ENCODE measurements around the gene CRYM. TPM values are rescaled to one million over a fixed set of nuclear protein-coding genes. Genes with fewer than 3 reads are reported as not detected.

CRYM gene
- total and polyA plus RNA-seq, 2 donors (not counting 3 experiments of a cell fraction or from before 2014, with no cell fraction given) = not detected

GRCh38 chr16:21283521-21284289 lies 5.6 kb upstream of the CRYM start:
- no peaks in the 10 kb centered on the region for H4K20me1 ChIP-seq (replicated peaks; ENCODE audit: control insufficient read depth, extremely low read depth, insufficient read depth, low read length)
- BruUV-seq (replicated peaks) = no TSS peak
- H3K79me2 ChIP-seq (ENCODE audit: control insufficient read depth, insufficient read depth, low read length) = no peaks in the 10 kb centered on the region
- H3K9ac ChIP-seq (replicated peaks; ENCODE audit: extremely low read depth, insufficient read depth, low read length) = no peak overlapping the region
- peak; percentile 4 for FAIRE-seq
- intact Hi-C loops (cut with micrococcal nuclease) (loop anchor here (5.0 kb wide), 1 partner anchor 269 kb away; no protein-coding TSS in a partner anchor), dilution Hi-C loops (cut with MboI; ENCODE audit: extremely low pct_ligation_motif_present, low sequenced_read_pairs) (no loop called here)
- H3K27me3 ChIP-seq (ENCODE audit: control insufficient read depth in 2 of 2, insufficient read depth in 2 of 2, low read length in 2 of 2) = peaks cover 25 to 54% of the 10 kb centered on the region in 2 experiments
- ChIA-PET CTCF (interaction anchor here (1.1 to 1.5 kb wide), 3 partner anchors 11 to 22 kb away, joined by 4 to 11 read pairs (median 4); no protein-coding TSS in a partner anchor), POLR2A (no interaction called here)
- H3K4me1 ChIP-seq (ENCODE audit: control insufficient read depth, extremely low read depth, insufficient read depth, low read length) = no peaks in the 10 kb centered on the region
- DNase-seq (ENCODE audit: low read depth, low spot score) = peak; percentile 21
- no peaks in the 10 kb centered on the region for H3K9me3 ChIP-seq (replicated peaks; ENCODE audit: control insufficient read depth, insufficient read depth, low read length)
- H3K4me2 ChIP-seq (ENCODE audit: insufficient read depth, low read length) = peak overlapping the region; percentile 68
- H3K9me1 ChIP-seq (replicated peaks; ENCODE audit: control insufficient read depth, extremely low read depth, insufficient read depth, low read length) = no peaks in the 10 kb centered on the region
- TF ChIP-seq CTCF (IDR thresholded peaks at IDR 0.05; ENCODE audit: extremely low read depth in 1 of 2, insufficient read depth in 1 of 2, low read depth in 1 of 2, low read length in 2 of 2) (peak; percentile 24 to 68), EZH2 (IDR thresholded peaks at IDR 0.05; ENCODE audit: borderline replicate concordance, low read depth, low read length, severe bottlenecking) (peak; percentile 56), FOS (IDR thresholded peaks at IDR 0.05; ENCODE audit: borderline replicate concordance, insufficient read depth, low read length) (no peak)
- H3K36me3 ChIP-seq (ENCODE audit: control insufficient read depth in 2 of 2, extremely low read depth in 1 of 2, insufficient read depth in 2 of 2, low read length in 2 of 2) = no peaks in the 10 kb centered on the region
- H3K27ac ChIP-seq (ENCODE audit: insufficient read depth, low read depth, low read length) = no peak overlapping the region
- peak overlapping the region; percentile 73 for H2AFZ ChIP-seq (ENCODE audit: low read depth, low read length)
- peak overlapping the region in 2 of 3 experiments; percentile 12 to 26 for H3K4me3 ChIP-seq (replicated peaks in 1 of 3; ENCODE audit: insufficient read depth in 1 of 3, low read depth in 1 of 3, low read length in 3 of 3)

Data from endothelial cell of umbilical vein (primary cell).